CD4-positive, alpha-beta T cell treated with Interleukin-21 for 1 hour (primary cell): ENCODE data around the gene UCP2.
"Not testable (repeated sequence)": the region's sequence is repeated elsewhere in the genome, so short reads cannot be mapped to it uniquely, and the experiment has no call there.

ENCODE experiments used
- DNase-seq: peaks from one replicate; pipeline ENCODE4 v3.0.0-alpha.2; 2020

UCP2 gene

DNA sequence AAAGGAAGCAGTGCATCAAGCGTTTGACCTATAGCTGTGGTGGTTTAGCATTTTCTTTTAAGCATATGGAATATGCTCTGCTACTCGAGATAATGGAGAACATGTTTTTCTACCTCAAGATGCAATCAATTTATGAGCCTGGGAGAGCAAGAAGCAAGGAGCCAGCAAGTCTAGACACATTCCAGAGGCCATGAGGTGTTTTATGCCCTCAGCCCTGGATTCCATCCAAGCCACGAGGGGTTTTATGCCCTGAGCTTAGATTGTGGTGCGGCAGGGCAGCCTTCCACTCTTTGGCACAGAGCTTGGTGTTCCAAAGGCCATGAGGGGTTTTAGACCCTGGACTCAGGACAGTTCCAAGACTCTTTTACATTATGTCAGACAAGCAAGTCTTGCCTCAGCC is 43.5 kb downstream of the UCP2 start:
- DNase-seq: no peak

DNA sequence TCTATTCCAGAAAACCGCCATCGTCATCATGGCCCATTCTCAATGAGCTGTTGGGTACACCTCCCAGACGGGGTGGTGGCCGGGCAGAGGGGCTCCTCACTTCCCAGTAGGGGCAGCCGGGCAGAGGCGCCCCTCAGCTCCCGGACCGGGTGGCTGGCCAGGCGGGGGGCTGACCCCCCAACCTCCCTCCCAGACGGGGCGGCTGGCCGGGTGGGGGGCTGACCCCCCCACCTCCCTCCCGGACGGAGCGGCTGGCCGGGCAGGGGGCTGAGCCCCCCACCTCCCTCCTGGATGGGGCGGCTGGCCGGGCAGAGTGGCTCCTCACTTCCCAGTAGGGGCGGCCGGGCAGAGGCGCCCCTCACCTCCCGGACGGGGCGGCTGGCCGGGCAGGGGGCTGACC is 46.6 kb downstream of the UCP2 start:
- not testable (repeated sequence) for DNase-seq

DNA sequence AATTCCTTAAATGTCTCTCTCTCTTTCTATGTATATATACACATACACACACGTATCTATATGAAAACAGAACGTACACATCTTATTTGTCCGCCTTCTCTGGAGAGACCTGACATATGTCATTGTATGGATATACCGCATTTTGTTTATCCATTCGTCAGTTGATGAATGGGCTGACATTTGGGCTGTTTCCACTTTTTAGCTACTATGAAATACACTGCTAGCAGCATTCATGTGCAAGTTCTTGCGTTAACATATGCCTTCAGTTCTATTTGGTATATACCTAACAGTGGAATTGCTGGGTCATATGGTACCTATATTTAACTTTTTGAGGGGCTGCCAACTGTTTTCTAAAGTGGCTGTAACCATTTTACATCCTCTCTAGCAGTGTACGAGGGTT is 49.9 kb downstream of the UCP2 start:
- DNase-seq: no peak

DNA sequence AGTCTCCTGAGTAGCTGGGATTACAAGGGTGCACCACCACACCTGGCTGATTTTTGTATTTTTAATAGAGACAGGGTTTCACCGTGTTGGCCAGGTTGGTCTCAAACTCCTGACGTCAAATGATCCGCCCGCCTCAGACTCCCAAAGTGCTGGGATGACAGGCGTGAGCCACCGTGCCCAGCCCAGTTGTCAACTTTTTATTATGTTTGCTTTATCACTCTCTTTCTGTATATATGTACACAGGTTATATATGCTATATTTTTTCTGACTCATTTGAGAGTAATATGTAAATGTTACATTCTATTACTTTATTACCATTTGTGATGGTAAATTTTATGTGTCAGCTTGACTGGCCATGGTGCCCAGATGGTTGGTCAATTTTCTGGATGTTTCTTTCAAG is 50.7 kb downstream of the UCP2 start:
- no peak for DNase-seq

DNA sequence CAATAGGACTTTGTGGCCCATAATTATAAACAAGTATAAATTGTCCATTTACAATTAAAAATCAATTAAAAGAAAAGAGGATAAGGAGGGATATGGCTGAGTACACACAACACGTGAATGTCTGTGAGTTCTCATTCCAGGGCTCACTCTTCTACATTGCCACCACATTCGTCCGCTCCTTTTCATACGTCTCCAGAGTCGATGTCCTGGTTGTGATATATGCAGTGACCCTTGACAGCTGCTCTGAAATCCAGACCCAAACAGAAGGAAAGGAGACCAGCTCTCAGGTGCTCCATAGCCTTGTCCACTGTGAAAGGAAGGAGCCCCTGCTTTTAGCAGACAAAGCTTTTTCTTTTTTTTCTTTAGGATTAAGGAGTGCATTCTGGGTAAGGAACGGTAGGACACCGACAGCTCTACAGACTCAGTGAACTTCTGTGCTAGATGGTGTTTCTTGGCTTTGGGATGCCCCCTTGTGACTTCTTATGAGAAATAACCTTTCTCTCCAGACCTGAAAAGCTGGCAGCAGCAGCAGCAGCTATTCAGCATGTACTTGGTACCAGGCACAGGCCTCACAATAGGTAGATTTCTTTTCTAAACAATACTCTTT is 51.5 kb downstream of the UCP2 start:
- peak; percentile 21 for DNase-seq

DNA sequence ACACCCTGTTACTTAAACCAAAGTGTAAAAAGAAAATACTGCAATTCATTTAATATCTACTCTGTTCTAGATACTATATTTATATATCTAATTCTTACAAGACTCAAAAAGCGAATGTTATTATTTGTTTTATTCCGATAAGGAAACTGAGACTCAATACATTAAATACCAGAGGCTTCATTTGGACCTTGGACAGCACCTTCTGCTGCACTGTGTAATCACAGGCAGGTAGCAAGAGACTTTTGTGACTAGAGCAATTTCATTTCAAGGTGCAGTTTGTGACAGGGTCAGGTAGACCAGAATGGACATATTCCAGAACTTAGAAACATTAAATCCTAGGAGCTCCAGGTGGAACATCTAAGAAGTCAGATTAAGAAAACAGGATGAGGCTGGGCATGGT is 53.3 kb downstream of the UCP2 start:
- DNase-seq: no peak
